HepG2 (cell line): ENCODE results near the gene GPSM1. TPM values are rescaled to one million over a fixed set of nuclear protein-coding genes. Genes with fewer than 3 reads are reported as not detected.
A peak's percentile ranks its signal among the peaks of the same experiment; 100 is the strongest.

Experiments
- ATAC-seq: fragments of 200-7000 bp; cut with Tn5 transposase; 3 replicates; pipeline ENCODE4 v1.9.1; 2020; ENCODE audit warnings: mild to moderate bottlenecking, moderate library complexity
- BruUV-seq: library from RNA; stranded (reverse); fragments of 400-500 nt; replicated peaks from 2 replicates; lab custom pipeline; 2021; lab: Mats Ljungman, UMichigan
- CTCF ChIA-PET: fragments of 300-600 bp; formaldehyde crosslinking; extraction: SDS; loops from one replicate; lab custom pipeline; 2021; ENCODE audit warnings: low total read pairs, inconsistent platforms, low intra/inter-chr PET ratio; lab: Yijun Ruan, JAX
- POLR2A ChIA-PET: fragments of 350-600 bp; sonication (Branson Sonifier 250); formaldehyde crosslinking; loops from one replicate; lab custom pipeline; 2020; ENCODE audit warnings: antibody characterized with exemption, inconsistent platforms; lab: Yijun Ruan, JAX
- DNase-seq: peaks from one replicate; pipeline ENCODE4 v3.0.0-alpha.2; 2015; ENCODE audit warnings: low spot score
- FAIRE-seq: peaks from 3 replicates; lab custom pipeline; 2011; peaks lifted over from hg19 to GRCh38; lab: Jason Lieb, UNC
- H2AFZ ChIP-seq: one replicate; pipeline ENCODE4 v1.6.1; 2011; ENCODE audit warnings: low read length, inconsistent platforms
- H3K27ac ChIP-seq: fragments of 300-600 bp; 3 replicates; pipeline ENCODE4 v1.8.0; 2011; ENCODE audit warnings: mixed run types, mild to moderate bottlenecking, mixed read lengths, low read length, inconsistent platforms; ENCODE audit not compliant: insufficient read depth; ENCODE audit errors: extremely low read length
- H3K27me3 ChIP-seq, 2 experiments: fragments of 200-600 bp in 1 of 2; 2 replicates in 1 of 2; 3 replicates in 1 of 2; pipeline versions ENCODE4 v1.6.0 to v1.8.0; 2011; ENCODE audit warnings: low read length in 2 of 2, mild to moderate bottlenecking in 2 of 2, moderate library complexity in 2 of 2, inconsistent platforms in 1 of 2; ENCODE audit not compliant: insufficient read depth in 2 of 2, control insufficient read depth in 1 of 2
- H3K36me3 ChIP-seq, 2 experiments: fragments of 200-600 bp in 1 of 2; replicated peaks in 1 of 2; 2 replicates in 1 of 2; 3 replicates in 1 of 2; pipeline versions ENCODE4 v1.5.1 to v1.8.0; 2011; ENCODE audit warnings: low read length in 2 of 2, inconsistent platforms in 1 of 2; ENCODE audit not compliant: insufficient read depth in 2 of 2, control insufficient read depth in 1 of 2
- H3K4me1 ChIP-seq: 2 replicates; pipeline ENCODE4 v1.5.1; 2012; ENCODE audit warnings: low read length, inconsistent platforms; ENCODE audit not compliant: insufficient read depth
- H3K4me2 ChIP-seq: 2 replicates; pipeline ENCODE4 v1.6.0; 2011; ENCODE audit warnings: low read depth, low read length, inconsistent platforms
- H3K4me3 ChIP-seq, 3 experiments: fragments of 200-600 bp in 1 of 3; sonication (generic), shearing (Covaris generic) in 1 of 3; replicated peaks in 1 of 3; 2 replicates each; pipeline ENCODE4 v1.5.1; 2011 to 2016; ENCODE audit warnings: low read length in 3 of 3, inconsistent platforms in 2 of 3, low read depth in 2 of 3, mild to moderate bottlenecking in 2 of 3, control low read depth in 1 of 3, mixed read lengths in 1 of 3; ENCODE audit not compliant: insufficient read depth in 1 of 3
- H3K79me2 ChIP-seq: one replicate; pipeline ENCODE4 v1.6.1; 2011; ENCODE audit warnings: low read length, inconsistent platforms; ENCODE audit not compliant: insufficient read depth
- H3K9ac ChIP-seq: 2 replicates; pipeline ENCODE4 v1.6.0; 2011; ENCODE audit warnings: mild to moderate bottlenecking, low read depth, low read length, inconsistent platforms; ENCODE audit not compliant: insufficient read depth
- H3K9me3 ChIP-seq: 2 replicates; pipeline ENCODE4 v1.5.1; 2012; ENCODE audit warnings: mild to moderate bottlenecking, low read length
- H4K20me1 ChIP-seq: 2 replicates; pipeline ENCODE4 v1.6.0; 2011; ENCODE audit warnings: inconsistent platforms, mild to moderate bottlenecking, low read length, moderate library complexity; ENCODE audit not compliant: insufficient read depth
- BCL3 ChIP-seq: sonication (generic); formaldehyde crosslinking; IDR thresholded peaks from 2 replicates; pipeline ENCODE4 v1.5.1; 2020; ENCODE audit warnings: mild to moderate bottlenecking, missing genetic modification reagents, moderate library complexity
- ERF ChIP-seq: IDR thresholded peaks from 2 replicates; pipeline ENCODE4 v1.6.1; 2018; ENCODE audit warnings: missing biosample characterization, missing genetic modification reagents
- FOXA1 ChIP-seq, 2 experiments: fragments of 450-650 bp in 1 of 2; sonication (generic) in 1 of 2; formaldehyde crosslinking in 1 of 2; IDR thresholded peaks; 2 replicates each; pipeline versions ENCODE4 v1.4.0 to v1.6.1; 2016 to 2020; ENCODE audit warnings: missing genetic modification reagents in 1 of 2
- NFIB ChIP-seq: sonication (generic); formaldehyde crosslinking; IDR thresholded peaks from 2 replicates; pipeline ENCODE4 v1.9.0; 2021; ENCODE audit warnings: missing genetic modification reagents, mild to moderate bottlenecking, borderline replicate concordance
- PITX1 ChIP-seq: sonication (generic); formaldehyde crosslinking; IDR thresholded peaks from 2 replicates; pipeline ENCODE4 v1.5.1; 2020; ENCODE audit warnings: mild to moderate bottlenecking, missing genetic modification reagents
- TRAFD1 ChIP-seq: sonication (generic); formaldehyde crosslinking; IDR thresholded peaks from 2 replicates; pipeline ENCODE4 v1.5.1; 2020; ENCODE audit warnings: missing genetic modification reagents, mild to moderate bottlenecking, borderline replicate concordance
- ZBTB2 ChIP-seq: sonication (generic); formaldehyde crosslinking; IDR thresholded peaks from 2 replicates; pipeline ENCODE4 v1.8.0; 2022; ENCODE audit warnings: low read depth, missing genetic modification reagents
- ZMYM2 ChIP-seq: sonication (generic); formaldehyde crosslinking; IDR thresholded peaks from 2 replicates; pipeline ENCODE4 v1.8.0; 2022; ENCODE audit warnings: mild to moderate bottlenecking, missing genetic modification reagents
- ZMYM3 ChIP-seq: sonication (generic); formaldehyde crosslinking; IDR thresholded peaks from 2 replicates; pipeline ENCODE4 v1.5.1; 2020; ENCODE audit warnings: mild to moderate bottlenecking, missing genetic modification reagents
- ZNF136 ChIP-seq: sonication (generic); formaldehyde crosslinking; IDR thresholded peaks from 2 replicates; pipeline ENCODE4 v1.8.1; 2022; ENCODE audit warnings: low read depth, mild to moderate bottlenecking, moderate library complexity, missing genetic modification reagents
- ZNF160 ChIP-seq: sonication (generic); formaldehyde crosslinking; IDR thresholded peaks from 2 replicates; pipeline ENCODE4 v1.8.0; 2022; ENCODE audit warnings: mild to moderate bottlenecking, inconsistent platforms, missing genetic modification reagents
- ZNF430 ChIP-seq: sonication (generic); formaldehyde crosslinking; IDR thresholded peaks from 2 replicates; pipeline ENCODE4 v1.9.0; 2021; ENCODE audit warnings: mild to moderate bottlenecking, missing genetic modification reagents
- ZNF501 ChIP-seq: sonication (generic); formaldehyde crosslinking; IDR thresholded peaks from 2 replicates; pipeline ENCODE4 v1.5.1; 2020; ENCODE audit warnings: mild to moderate bottlenecking, moderate library complexity, missing genetic modification reagents
- ZNF629 ChIP-seq: sonication (generic); formaldehyde crosslinking; conservative IDR thresholded peaks from 2 replicates; pipeline ENCODE4 v1.5.0; 2020; ENCODE audit warnings: missing genetic modification reagents
- ZNF784 ChIP-seq: sonication (generic); formaldehyde crosslinking; IDR thresholded peaks from 2 replicates; pipeline ENCODE4 v1.5.1; 2020; ENCODE audit warnings: missing genetic modification reagents, mild to moderate bottlenecking, borderline replicate concordance
- ZNF883 ChIP-seq: sonication (generic); formaldehyde crosslinking; IDR thresholded peaks from 2 replicates; pipeline ENCODE4 v1.5.1; 2020; ENCODE audit warnings: mild to moderate bottlenecking, missing genetic modification reagents; ENCODE audit errors: not compliant biosample characterization
- WGBS: methylation state at CpG from one replicate; pipeline ENCODE4 v1.1.6; 2017; ENCODE audit warnings: low lambda C conversion rate; 5-methylcytosine and 5-hydroxymethylcytosine counted together
- in situ Hi-C: cut with HindIII; loops from 2 replicates; pipeline ENCODE4 v1.10.0; 2017; ENCODE audit warnings: low pct_unique_long_range_greater_than_20kb; ENCODE audit not compliant: extremely low pct_ligation_motif_present
- intact Hi-C: fragments of 100-400 bp; cut with micrococcal nuclease; formaldehyde crosslinking; loops from one replicate; pipeline ENCODE4 v1.10.0; 2022; ENCODE audit not compliant: unreplicated experiment
- polyA plus RNA-seq, 8 experiments: library from polyadenylated mRNA; depleted of rRNA in 3 of 8; stranded (reverse) in 7 of 8; unstranded in 1 of 8; fragments of >200 nt; fragmentation: Illumina TruSeq in 4 of 8; extraction: Trizol in 4 of 8; gene quantifications; 2 replicates each; pipeline versions ENCODE4 v1.2.1 to v1.2.3, GENCODE V29; 2011 to 2016; ENCODE audit warnings: low read depth in 4 of 8, missing spikeins in 1 of 8, mixed read lengths in 1 of 8; ENCODE audit not compliant: insufficient read depth in 1 of 8
- total RNA-seq, 5 experiments: library from RNA; depleted of rRNA; stranded (reverse); fragments of >200 nt; fragmentation: Illumina TruSeq; extraction: Trizol; gene quantifications; 2 replicates each; pipeline ENCODE4 v1.2.3, GENCODE V29; 2016; ENCODE audit warnings: low read depth in 1 of 5

Gene GPSM1
- total and polyA plus RNA-seq, 2 of the 13 experiments (the other 11 are each of a cell fraction or from before 2014, with no cell fraction given): 1.0 to 2.4 TPM

GRCh38 chr9:136296434-136297015, 30.8 kb upstream of the GPSM1 start:
- peak overlapping the region; percentile 97 for H3K4me2 ChIP-seq
- H3K27ac ChIP-seq: no peak overlapping the region
- H4K20me1 ChIP-seq: no peaks in the 10 kb centered on the region
- H3K36me3 ChIP-seq: no peaks in the 10 kb centered on the region
- ATAC-seq (peak; percentile 7), DNase-seq (no peak), FAIRE-seq (no peak)
- H3K9ac ChIP-seq: peak overlapping the region; percentile 23
- no TSS peak for BruUV-seq
- no peaks in the 10 kb centered on the region for H3K9me3 ChIP-seq
- CTCF ChIA-PET: no interaction called here
- peak overlapping the region; percentile 42 to 79 (median 68); a peak in 5 of 6 replicates for H3K4me3 ChIP-seq
- 0% methylated on average over 3 of the region's 16 CpGs for WGBS
- in situ Hi-C loops: no loop called here
- peaks cover 45% of the 10 kb centered on the region for H3K4me1 ChIP-seq
- no peak overlapping the region for H2AFZ ChIP-seq
- peaks cover 9 to 44% of the 10 kb centered on the region in 2 experiments for H3K27me3 ChIP-seq
- POLR2A ChIA-PET: interaction anchor here (0.9 kb wide), 3 partner anchors 15 to 67 kb away, joined by 3 to 4 read pairs (median 3); partner anchors contain the start of gene DNLZ
- no peaks in the 10 kb centered on the region for H3K79me2 ChIP-seq
- intact Hi-C loops: no loop called here
- TF ChIP-seq ERF (CRISPR knock-in tag): no peak
- 0 out of 2 replicates have a peak, but pooled peaks have one; percentile 26 for TF ChIP-seq ZBTB2 (CRISPR knock-in tag)
- TF ChIP-seq NFIB: 0 out of 2 replicates have a peak, but pooled peaks have one; percentile 45
- TF ChIP-seq ZNF430 (CRISPR knock-in tag): peak; percentile 42; the same call in 1 of the 2 replicates
- no peak for TF ChIP-seq ZNF501 (CRISPR knock-in tag)
- TF ChIP-seq ZMYM2: 0 out of 2 replicates have a peak, but pooled peaks have one; percentile 21
- TF ChIP-seq ZNF136 (CRISPR knock-in tag): 0 out of 2 replicates have a peak, but pooled peaks have one; percentile 33
- peak; percentile 89 for TF ChIP-seq ZNF629 (CRISPR knock-in tag)
- TF ChIP-seq FOXA1 (IDR thresholded peaks at IDR 0.05): no peak
- no peak for TF ChIP-seq FOXA1 (CRISPR knock-in tag; IDR thresholded peaks at IDR 0.05)
- peak; percentile 33; the same call in 1 of the 2 replicates for TF ChIP-seq ZMYM3
- no peak for TF ChIP-seq ZNF160
- TF ChIP-seq ZNF784 (CRISPR knock-in tag): 0 out of 2 replicates have a peak, but pooled peaks have one; percentile 30
- TF ChIP-seq ZNF883 (CRISPR knock-in tag): peak; percentile 18
- TF ChIP-seq BCL3: 0 out of 2 replicates have a peak, but pooled peaks have one; percentile 19
- no peak for TF ChIP-seq TRAFD1 (CRISPR knock-in tag)
- 0 out of 2 replicates have a peak, but pooled peaks have one; percentile 8 for TF ChIP-seq PITX1 (CRISPR knock-in tag)
